B cell (primary cell): ENCODE data around the gene EGFL7. TPM values are rescaled to one million over a fixed set of nuclear protein-coding genes. Genes with fewer than 3 reads are reported as not detected.
"Not testable (repeated sequence)": the region's sequence is repeated elsewhere in the genome, so short reads cannot be mapped to it uniquely, and the experiment has no call there.

Source experiments
- ATAC-seq: fragments of 200-7000 bp; cut with Tn5 transposase; one replicate; pipeline ENCODE4 v1.10.0; 2021; ENCODE audit warnings: low read depth, mild to moderate bottlenecking, moderate number of reproducible peaks, moderate library complexity
- CTCF ChIA-PET: fragments of 350-600 bp; sonication (Branson Sonifier 250); formaldehyde crosslinking; loops from one replicate; lab custom pipeline; 2021; ENCODE audit warnings: antibody characterized with exemption, inconsistent platforms; lab: Charles Lee
- POLR2A ChIA-PET: fragments of 350-600 bp; sonication (Branson Sonifier 250); formaldehyde crosslinking; loops from one replicate; lab custom pipeline; 2021; ENCODE audit warnings: antibody characterized with exemption; lab: Charles Lee
- DNase-seq: peaks from one replicate; pipeline ENCODE4 v3.0.0; 2013
- H2AFZ ChIP-seq: 2 replicates; pipeline ENCODE4 v1.6.1; 2012; ENCODE audit warnings: mild to moderate bottlenecking, low read depth, low read length; ENCODE audit not compliant: insufficient read depth, poor library complexity, severe bottlenecking
- H3K27ac ChIP-seq, 2 donors: 1 replicate in 1 of 2; 2 replicates in 1 of 2; pipeline ENCODE4 v1.5.1; 2012 to 2013; ENCODE audit warnings: low read length in 2 of 2, mild to moderate bottlenecking in 2 of 2, moderate library complexity in 1 of 2
- H3K27me3 ChIP-seq, 4 experiments: fragments of 200-600 bp in 1 of 4; sonication (generic) in 1 of 4; replicated peaks in 1 of 4; 1 replicate in 2 of 4; 2 replicates in 2 of 4; pipeline versions ENCODE4 v1.6.1 to v1.7.0; 2013 to 2016; ENCODE audit warnings: low read length in 3 of 4, mild to moderate bottlenecking in 2 of 4, mixed read lengths in 1 of 4, moderate library complexity in 1 of 4; ENCODE audit not compliant: insufficient read depth in 4 of 4, control insufficient read depth in 3 of 4; ENCODE audit errors: control extremely low read depth in 1 of 4
- H3K36me3 ChIP-seq, 2 experiments: replicated peaks in 1 of 2; 1 replicate in 1 of 2; 2 replicates in 1 of 2; pipeline versions ENCODE4 v1.6.1 to v1.7.1; 2013; ENCODE audit warnings: low read length in 1 of 2; ENCODE audit not compliant: insufficient read depth in 2 of 2, control insufficient read depth in 1 of 2; ENCODE audit errors: control extremely low read depth in 1 of 2, extremely low read depth in 1 of 2
- H3K4me1 ChIP-seq, 2 donors: fragments of 200-600 bp in 1 of 2; sonication (generic) in 1 of 2; 1 replicate in 1 of 2; 2 replicates in 1 of 2; pipeline versions ENCODE4 v1.5.1 to v1.6.1; 2013 to 2017; ENCODE audit warnings: low read length in 2 of 2; ENCODE audit not compliant: control insufficient read depth in 2 of 2, insufficient read depth in 2 of 2
- H3K4me2 ChIP-seq: replicated peaks from 2 replicates; pipeline ENCODE3; 2012; ENCODE audit warnings: mild to moderate bottlenecking, low read depth, low read length; ENCODE audit not compliant: poor library complexity, severe bottlenecking
- H3K4me3 ChIP-seq, 5 experiments: fragments of 200-600 bp in 1 of 5; sonication (generic) in 1 of 5; 1 replicate in 3 of 5; 2 replicates in 2 of 5; pipeline versions ENCODE4 v1.5.1 to v1.7.0; 2011 to 2016; ENCODE audit warnings: low read length in 4 of 5, mild to moderate bottlenecking in 4 of 5, low read depth in 2 of 5, control low read depth in 1 of 5, moderate library complexity in 1 of 5; ENCODE audit not compliant: insufficient read depth in 1 of 5; ENCODE audit errors: control extremely low read depth in 1 of 5, extremely low read depth in 1 of 5
- H3K79me2 ChIP-seq: fragments of 200-600 bp; sonication (generic); one replicate; pipeline ENCODE4 v1.6.0; 2016; ENCODE audit warnings: low read length; ENCODE audit not compliant: control insufficient read depth, insufficient read depth
- H3K9ac ChIP-seq: fragments of 200-600 bp; sonication (generic); 2 replicates; pipeline ENCODE4 v1.6.1; 2017; ENCODE audit warnings: mild to moderate bottlenecking, low read length, moderate library complexity
- H3K9me3 ChIP-seq, 3 donors: one replicate each; pipeline versions ENCODE4 v1.6.1 to v1.7.1; 2013; ENCODE audit warnings: low read length in 2 of 3; ENCODE audit not compliant: control insufficient read depth in 2 of 3, insufficient read depth in 1 of 3; ENCODE audit errors: control extremely low read depth in 1 of 3
- H4K20me1 ChIP-seq: 2 replicates; pipeline ENCODE4 v1.6.0; 2012; ENCODE audit warnings: mild to moderate bottlenecking, low read length; ENCODE audit not compliant: insufficient read depth, control insufficient read depth, poor library complexity, severe bottlenecking
- H3K27ac Mint-ChIP-seq: one replicate; pipeline ENCODE4 v1.8.0; 2021; ENCODE audit warnings: mixed read lengths
- H3K27me3 Mint-ChIP-seq: one replicate; pipeline ENCODE4 v1.8.0; 2021; ENCODE audit warnings: mixed read lengths
- H3K4me1 Mint-ChIP-seq: one replicate; pipeline ENCODE4 v1.8.0; 2021; ENCODE audit warnings: mixed read lengths
- H3K4me3 Mint-ChIP-seq: one replicate; pipeline ENCODE4 v1.8.0; 2021; ENCODE audit warnings: mixed read lengths
- H3K9me3 Mint-ChIP-seq: one replicate; pipeline ENCODE4 v1.8.0; 2022; ENCODE audit warnings: mixed read lengths; ENCODE audit not compliant: insufficient read depth
- CTCF ChIP-seq: fragments of 200-600 bp; IDR thresholded peaks from one replicate; pipeline ENCODE4 v1.8.0; 2022; ENCODE audit warnings: antibody characterized with exemption, mild to moderate bottlenecking
- EZH2 ChIP-seq: IDR thresholded peaks from 2 replicates; pipeline ENCODE4 v1.6.1; 2012; ENCODE audit warnings: borderline replicate concordance, low read depth, mild to moderate bottlenecking, moderate library complexity, low read length; ENCODE audit not compliant: insufficient read depth, poor library complexity, severe bottlenecking
- WGBS: methylation state at CpG from one replicate; pipeline ENCODE4 v1.1.5; 2013; ENCODE audit warnings: missing lambda C conversion rate; ENCODE audit not compliant: insufficient coverage; 5-methylcytosine and 5-hydroxymethylcytosine counted together
- intact Hi-C: fragments of 100-400 bp; cut with micrococcal nuclease; formaldehyde crosslinking; loops from one replicate; pipeline ENCODE4 v1.10.0; 2022
- polyA plus RNA-seq: library from polyadenylated mRNA; depleted of rRNA; stranded (reverse); fragments of >200 nt; gene quantifications from 2 replicates; pipeline ENCODE4 v1.2.3, GENCODE V29; 2012
- total RNA-seq, 2 donors: library from RNA; stranded (reverse); fragments of 120-200 nt in 1 of 2; gene quantifications; 1 replicate in 1 of 2; 2 replicates in 1 of 2; pipeline versions ENCODE4 v1.2.3 to v1.2.4, GENCODE V29; 2013 to 2022

Gene EGFL7
- total and polyA plus RNA-seq, 2 donors (not counting 1 experiment from before 2014, with no cell fraction given), result 0.34 TPM; not detected in 1

GRCh38 chr9:136701668-136702053, 38.9 kb downstream of the EGFL7 start:
- peak overlapping the region; percentile 91 for H3K4me2 ChIP-seq
- Mint-ChIP-seq H3K27ac (peak overlapping the region; percentile 90), H3K4me1 (peaks cover 37% of the 10 kb centered on the region), H3K27me3 (peaks cover 14% of the 10 kb centered on the region), H3K4me3 (peak overlapping the region; percentile 87), H3K9me3 (no peaks in the 10 kb centered on the region)
- H3K27ac ChIP-seq, result peak overlapping the region in 1 of 2 donors; percentile 79
- no peak for TF ChIP-seq CTCF
- no peak for TF ChIP-seq EZH2
- H3K9me3 ChIP-seq, result peaks cover 0 to 4% (median 0%) of the 10 kb centered on the region in 3 donors
- peak overlapping the region; percentile 65 for H3K9ac ChIP-seq
- WGBS, result 17% methylated on average over 1 of the region's 10 CpGs
- H3K4me1 ChIP-seq, result peaks cover 31 to 43% of the 10 kb centered on the region in 2 donors
- POLR2A ChIA-PET, result interaction anchor here (1.8 to 2.1 kb wide), 3 partner anchors 13 to 56 kb away, joined by 7 to 20 read pairs (median 8); partner anchors contain the start of gene LCN8
- peaks cover 0 to 16% (median 2%) of the 10 kb centered on the region in 4 experiments for H3K27me3 ChIP-seq
- H3K36me3 ChIP-seq, result no peaks in the 10 kb centered on the region
- H3K4me3 ChIP-seq, result peak overlapping the region in 2 of 5 experiments; percentile 19 to 52
- CTCF ChIA-PET, result interaction anchor here (1.0 to 1.2 kb wide), 3 partner anchors 25 to 30 kb away, joined by 3 to 7 read pairs (median 6); no protein-coding TSS in a partner anchor
- intact Hi-C loops, result loop anchor here (2.0 kb wide), 1 partner anchor 57 kb away; the partner anchor contains the start of gene LCN8
- no peak for ATAC-seq
- H4K20me1 ChIP-seq, result no peaks in the 10 kb centered on the region
- H3K79me2 ChIP-seq, result no peaks in the 10 kb centered on the region
- DNase-seq, result no peak
- peak overlapping the region; percentile 56 for H2AFZ ChIP-seq

GRCh38 chr9:136703276-136703860, 40.7 kb downstream of the EGFL7 start:
- Histone ChIP-seq H3K79me2 (no peaks in the 10 kb centered on the region), H3K4me1 (peaks cover 28 to 36% of the 10 kb centered on the region in 2 donors), H3K27ac (no peak overlapping the region), H3K9me3 (peaks cover 0 to 4% (median 0%) of the 10 kb centered on the region in 3 donors), H3K36me3 (no peaks in the 10 kb centered on the region), H4K20me1 (no peaks in the 10 kb centered on the region), H3K9ac (no peak overlapping the region), H2AFZ (no peak overlapping the region), H3K4me2 (peak overlapping the region; percentile 40), H3K4me3 (no peak overlapping the region), H3K27me3 (peaks cover 0 to 5% (median 0%) of the 10 kb centered on the region in 4 experiments)
- Mint-ChIP-seq H3K27ac (peak overlapping the region; percentile 3), H3K9me3 (no peaks in the 10 kb centered on the region), H3K27me3 (peaks cover 12% of the 10 kb centered on the region), H3K4me1 (peaks cover 30% of the 10 kb centered on the region), H3K4me3 (peak overlapping the region; percentile 7)
- POLR2A ChIA-PET, result interaction anchor here (0.7 to 2.1 kb wide), 2 partner anchors 25 to 53 kb away, joined by 3 to 14 read pairs; no protein-coding TSS in a partner anchor
- DNase-seq (peak; percentile 72), ATAC-seq (no peak)
- intact Hi-C loops, result no loop called here
- TF ChIP-seq CTCF (no peak), EZH2 (no peak)
- 37% methylated on average over 12 of the region's 12 CpGs for WGBS
- CTCF ChIA-PET, result no interaction called here

- H3K79me2 ChIP-seq, H3K27me3 ChIP-seq, H3K4me3 Mint-ChIP-seq, H3K36me3 ChIP-seq, H3K27ac ChIP-seq, H3K4me2 ChIP-seq, ATAC-seq, H4K20me1 ChIP-seq, H3K27ac Mint-ChIP-seq, H3K9ac ChIP-seq, H3K9me3 Mint-ChIP-seq, H2AFZ ChIP-seq, intact Hi-C loops, H3K9me3 ChIP-seq, CTCF ChIA-PET, DNase-seq, H3K4me3 ChIP-seq: not testable (repeated sequence)
- peaks cover 27 to 35% of the 10 kb centered on the region in 2 donors for H3K4me1 ChIP-seq
- POLR2A ChIA-PET, result interaction anchor here (0.7 kb wide), 1 partner anchor 14 kb away, joined by 5 read pairs; no protein-coding TSS in a partner anchor
- Mint-ChIP-seq H3K27me3 (peaks cover 12% of the 10 kb centered on the region), H3K4me1 (peaks cover 30% of the 10 kb centered on the region)
- WGBS, result 100% methylated on average over 5 of the region's 8 CpGs
These were observed 42.0 kb downstream of the EGFL7 start for GRCh38 chr9:136704741-136705140.
